ENCODE results near the gene GCM1. TPM values are rescaled to one million over a fixed set of nuclear protein-coding genes. Genes with fewer than 3 reads are reported as not detected.

Gene GCM1
- total and polyA plus RNA-seq, 4 experiments from 2014 or later: 0.11 to 0.15 TPM; not detected in 2

GRCh38 chr6:53179961-53180651 is 31.5 kb upstream of the GCM1 start:
- peaks cover 5 to 7% (median 6%) of the 10 kb centered on the region in 4 donors for H3K4me1 Mint-ChIP-seq
- ChIA-PET CTCF (ENCODE audit: partially characterized antibody) (interaction anchor here (0.7 to 3.5 kb wide), 3 partner anchors 8 to 231 kb away, joined by 3 to 16 read pairs (median 5); no protein-coding TSS in a partner anchor), POLR2A (ENCODE audit: partially characterized antibody) (no interaction called here)
- peak overlapping the region in 6 of 7 donors; percentile 1 to 93 (median 52) for H3K27ac Mint-ChIP-seq
- no peaks in the 10 kb centered on the region for H3K9me3 Mint-ChIP-seq
- peak; percentile 17 to 49 (median 29) for DNase-seq
- no peaks in the 10 kb centered on the region for H3K27me3 Mint-ChIP-seq
- intact Hi-C loops (cut with micrococcal nuclease): no loop called here
- H3K36me3 Mint-ChIP-seq: no peaks in the 10 kb centered on the region
- no peaks in the 10 kb centered on the region for H3K9me3 ChIP-seq (ENCODE audit: control insufficient read depth in 1 of 2, low read length in 2 of 2)
- no peak overlapping the region for H3K4me3 ChIP-seq (ENCODE audit: low read length in 2 of 2)
- no peaks in the 10 kb centered on the region for H3K27me3 ChIP-seq (ENCODE audit: insufficient read depth, low read length)
- H3K27ac ChIP-seq (ENCODE audit: low read depth, low read length): no peak overlapping the region
- H3K4me1 ChIP-seq (ENCODE audit: insufficient read depth, low read length): no peaks in the 10 kb centered on the region
- no peaks in the 10 kb centered on the region for H3K36me3 ChIP-seq (ENCODE audit: insufficient read depth, low read length)
- no peak overlapping the region for H3K4me3 Mint-ChIP-seq

GRCh38 chr6:53178837-53179432 is 30.3 kb upstream of the GCM1 start:
- POLR2A ChIA-PET (ENCODE audit: partially characterized antibody): interaction anchor here (0.5 kb wide), 1 partner anchor 9 kb away, joined by 3 read pairs; no protein-coding TSS in a partner anchor
- H3K4me1 Mint-ChIP-seq: peaks cover 5 to 6% (median 6%) of the 10 kb centered on the region in 4 donors
- H3K4me1 ChIP-seq (ENCODE audit: insufficient read depth, low read length): no peaks in the 10 kb centered on the region
- H3K27ac Mint-ChIP-seq: peak overlapping the region in 2 of 7 donors; percentile 44 to 93
- no peaks in the 10 kb centered on the region for H3K27me3 ChIP-seq (ENCODE audit: insufficient read depth, low read length)
- H3K4me3 ChIP-seq (ENCODE audit: low read length in 2 of 2): no peak overlapping the region
- DNase-seq: no peak
- no peaks in the 10 kb centered on the region for H3K27me3 Mint-ChIP-seq
- intact Hi-C loops (cut with micrococcal nuclease): no loop called here
- CTCF ChIA-PET (ENCODE audit: partially characterized antibody): interaction anchor here (0.7 to 0.9 kb wide), 2 partner anchors 11 to 169 kb away, joined by 3 read pairs; no protein-coding TSS in a partner anchor
- H3K36me3 ChIP-seq (ENCODE audit: insufficient read depth, low read length): no peaks in the 10 kb centered on the region
- H3K36me3 Mint-ChIP-seq: no peaks in the 10 kb centered on the region
- H3K27ac ChIP-seq (ENCODE audit: low read depth, low read length): no peak overlapping the region
- no peaks in the 10 kb centered on the region for H3K9me3 Mint-ChIP-seq
- H3K9me3 ChIP-seq (ENCODE audit: control insufficient read depth in 1 of 2, low read length in 2 of 2): no peaks in the 10 kb centered on the region
- no peak overlapping the region for H3K4me3 Mint-ChIP-seq

DNA sequence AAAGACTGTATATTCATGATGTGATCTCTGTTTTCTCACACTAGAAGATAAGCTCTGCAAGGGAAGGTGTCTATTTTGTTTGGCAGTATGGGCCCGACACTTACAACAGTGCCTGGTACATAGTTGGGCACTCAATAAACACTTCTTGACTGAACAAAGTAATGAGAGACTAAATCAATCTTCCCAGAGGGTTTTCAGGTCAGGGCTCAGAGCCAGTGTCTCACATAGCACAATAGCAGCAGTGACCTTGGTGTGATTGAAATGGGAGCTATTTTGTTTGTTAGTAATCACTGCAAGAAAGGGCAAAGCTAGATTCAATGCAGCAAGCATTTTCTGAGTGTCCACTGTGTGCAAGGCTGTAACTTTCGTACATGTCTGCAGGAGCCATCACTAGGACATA is 26.4 kb upstream of the GCM1 start:
- peak overlapping the region in 1 of 7 donors; percentile 7 for H3K27ac Mint-ChIP-seq

DNA sequence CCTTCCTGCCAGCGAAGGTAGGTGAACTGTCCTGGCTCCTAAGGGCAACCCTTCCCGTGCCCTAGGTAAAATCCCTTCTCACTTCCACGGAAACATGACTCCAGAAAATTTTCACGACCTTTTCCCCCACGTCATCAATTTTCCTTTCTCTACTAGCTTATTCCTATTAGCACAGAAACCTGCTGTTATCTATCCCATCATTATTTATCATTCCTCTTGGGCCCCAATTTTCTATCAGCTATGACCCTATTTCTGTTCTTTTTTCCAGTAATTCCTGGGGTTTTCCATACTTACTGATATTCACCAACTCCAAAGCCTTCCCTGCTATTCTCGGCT is 23.8 kb upstream of the GCM1 start:
- Histone ChIP-seq H3K27ac (ENCODE audit: low read depth, low read length) (no peak overlapping the region), H3K4me3 (ENCODE audit: low read length in 2 of 2) (no peak overlapping the region), H3K4me1 (ENCODE audit: insufficient read depth, low read length) (no peaks in the 10 kb centered on the region), H3K36me3 (ENCODE audit: insufficient read depth, low read length) (no peaks in the 10 kb centered on the region), H3K9me3 (ENCODE audit: control insufficient read depth in 1 of 2, low read length in 2 of 2) (no peaks in the 10 kb centered on the region), H3K27me3 (ENCODE audit: insufficient read depth, low read length) (no peaks in the 10 kb centered on the region)
- Mint-ChIP-seq H3K4me1 (no peaks in the 10 kb centered on the region), H3K36me3 (no peaks in the 10 kb centered on the region), H3K4me3 (no peak overlapping the region), H3K27me3 (no peaks in the 10 kb centered on the region), H3K9me3 (no peaks in the 10 kb centered on the region), H3K27ac (no peak overlapping the region)
- no peak for DNase-seq
- intact Hi-C loops (cut with micrococcal nuclease): loop anchor here (1.0 to 2.0 kb wide), 6 partner anchors 118 to 479 kb away; no protein-coding TSS in a partner anchor
- ChIA-PET POLR2A (ENCODE audit: partially characterized antibody) (interaction anchor here (0.7 to 2.0 kb wide), 3 partner anchors 175 to 264 kb away, joined by 3 to 6 read pairs (median 5); no protein-coding TSS in a partner anchor), CTCF (ENCODE audit: partially characterized antibody) (interaction anchor here (0.7 to 11.0 kb wide), 49 partner anchors 9 to 556 kb away, joined by 3 to 202 read pairs (median 4); partner anchors contain the start of gene ELOVL5)

More for the DNA sequence above, 26.4 kb upstream of the GCM1 start:
- CTCF ChIA-PET (ENCODE audit: partially characterized antibody): interaction anchor here (0.6 to 11.0 kb wide), 6 partner anchors 100 to 317 kb away, joined by 3 to 202 read pairs (median 62); no protein-coding TSS in a partner anchor
- H3K9me3 ChIP-seq (ENCODE audit: control insufficient read depth in 1 of 2, low read length in 2 of 2): no peaks in the 10 kb centered on the region
- no peaks in the 10 kb centered on the region for H3K27me3 Mint-ChIP-seq
- H3K9me3 Mint-ChIP-seq: no peaks in the 10 kb centered on the region
- no peak overlapping the region for H3K27ac ChIP-seq (ENCODE audit: low read depth, low read length)
- no peaks in the 10 kb centered on the region for H3K36me3 Mint-ChIP-seq
- H3K36me3 ChIP-seq (ENCODE audit: insufficient read depth, low read length): no peaks in the 10 kb centered on the region
- no peak for DNase-seq
- H3K4me1 ChIP-seq (ENCODE audit: insufficient read depth, low read length): no peaks in the 10 kb centered on the region
- POLR2A ChIA-PET (ENCODE audit: partially characterized antibody): no interaction called here
- no peaks in the 10 kb centered on the region for H3K27me3 ChIP-seq (ENCODE audit: insufficient read depth, low read length)
- H3K4me3 Mint-ChIP-seq: no peak overlapping the region
- intact Hi-C loops (cut with micrococcal nuclease): no loop called here
- H3K4me3 ChIP-seq (ENCODE audit: low read length in 2 of 2): no peak overlapping the region
- H3K4me1 Mint-ChIP-seq: peaks cover 2 to 3% (median 2%) of the 10 kb centered on the region in 4 donors

DNA sequence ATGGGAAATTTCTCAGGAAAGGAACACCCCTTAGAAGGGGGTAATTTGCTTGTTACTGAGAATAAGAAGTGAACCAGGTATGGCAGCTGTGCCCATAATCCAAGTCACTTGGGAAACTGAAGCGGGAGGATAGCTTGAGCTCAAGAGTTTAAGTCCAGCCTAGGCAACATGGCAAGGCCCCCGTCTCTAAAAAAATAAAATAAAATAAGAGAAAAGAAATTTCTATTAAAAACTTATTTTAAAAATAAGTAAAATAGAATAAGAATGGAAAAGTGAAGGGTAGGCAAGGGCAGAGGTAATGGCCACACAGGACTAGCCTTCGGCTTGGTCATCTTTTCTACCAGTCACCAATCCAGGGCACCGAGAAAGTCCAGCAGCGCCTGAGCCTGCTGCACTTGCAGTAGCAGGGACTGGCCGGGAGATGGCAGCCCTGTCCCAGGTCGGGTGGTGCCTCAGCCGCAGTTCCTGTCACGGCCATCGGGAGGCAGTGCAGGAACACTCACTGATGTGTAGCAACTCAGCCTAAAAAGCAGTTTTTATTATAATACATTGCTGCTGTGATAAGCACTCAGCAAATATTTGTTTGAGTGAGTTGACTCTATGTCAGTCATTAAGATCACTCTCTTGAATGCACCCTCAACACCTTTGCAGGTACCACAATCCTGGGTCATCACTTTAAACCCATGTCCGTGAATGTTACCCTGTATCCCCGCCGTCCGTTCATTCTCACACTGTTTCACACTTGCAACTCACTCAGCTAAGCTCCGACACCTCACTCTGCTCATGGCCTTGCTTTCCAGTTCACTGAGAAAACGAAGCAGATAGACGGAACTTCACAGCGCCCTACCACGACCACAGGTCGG is 23.2 kb upstream of the GCM1 start:
- H3K36me3 Mint-ChIP-seq: no peaks in the 10 kb centered on the region
- Histone ChIP-seq H3K36me3 (ENCODE audit: insufficient read depth, low read length) (no peaks in the 10 kb centered on the region), H3K4me1 (ENCODE audit: insufficient read depth, low read length) (no peaks in the 10 kb centered on the region), H3K4me3 (ENCODE audit: low read length in 2 of 2) (no peak overlapping the region), H3K27ac (ENCODE audit: low read depth, low read length) (no peak overlapping the region), H3K27me3 (ENCODE audit: insufficient read depth, low read length) (no peaks in the 10 kb centered on the region), H3K9me3 (ENCODE audit: control insufficient read depth in 1 of 2, low read length in 2 of 2) (no peaks in the 10 kb centered on the region)
- H3K9me3 Mint-ChIP-seq: no peaks in the 10 kb centered on the region
- CTCF ChIA-PET (ENCODE audit: partially characterized antibody): interaction anchor here (0.7 to 11.0 kb wide), 52 partner anchors 9 to 557 kb away, joined by 3 to 202 read pairs (median 4); no protein-coding TSS in a partner anchor
- POLR2A ChIA-PET (ENCODE audit: partially characterized antibody): interaction anchor here (0.7 to 2.0 kb wide), 3 partner anchors 176 to 265 kb away, joined by 3 to 6 read pairs (median 5); no protein-coding TSS in a partner anchor
- no peak overlapping the region for H3K4me3 Mint-ChIP-seq
- intact Hi-C loops (cut with micrococcal nuclease): loop anchor here (1.0 to 2.0 kb wide), 7 partner anchors 119 to 556 kb away; no protein-coding TSS in a partner anchor
- no peaks in the 10 kb centered on the region for H3K27me3 Mint-ChIP-seq
- no peaks in the 10 kb centered on the region for H3K4me1 Mint-ChIP-seq
- no peak overlapping the region for H3K27ac Mint-ChIP-seq
- peak; percentile 83 to 90 (median 85) for DNase-seq

- no peaks in the 10 kb centered on the region for H3K27me3 Mint-ChIP-seq
These were observed 20.1 kb upstream of the GCM1 start for GRCh38 chr6:53168516-53169267.

More at GRCh38 chr6:53168516-53169267, 20.1 kb upstream of the GCM1 start:
- Mint-ChIP-seq H3K27ac (no peak overlapping the region), H3K4me1 (no peaks in the 10 kb centered on the region), H3K9me3 (no peaks in the 10 kb centered on the region), H3K4me3 (no peak overlapping the region), H3K36me3 (no peaks in the 10 kb centered on the region)
- no peaks in the 10 kb centered on the region for H3K9me3 ChIP-seq (ENCODE audit: control insufficient read depth in 1 of 2, low read length in 2 of 2)
- H3K4me3 ChIP-seq (ENCODE audit: low read length in 2 of 2): no peak overlapping the region
- ChIA-PET CTCF (ENCODE audit: partially characterized antibody) (interaction anchor here (0.6 to 11.0 kb wide), 8 partner anchors 11 to 326 kb away, joined by 3 to 202 read pairs (median 4); no protein-coding TSS in a partner anchor), POLR2A (ENCODE audit: partially characterized antibody) (no interaction called here)
- no peaks in the 10 kb centered on the region for H3K4me1 ChIP-seq (ENCODE audit: insufficient read depth, low read length)
- H3K36me3 ChIP-seq (ENCODE audit: insufficient read depth, low read length): no peaks in the 10 kb centered on the region
- H3K27me3 ChIP-seq (ENCODE audit: insufficient read depth, low read length): no peaks in the 10 kb centered on the region
- intact Hi-C loops (cut with micrococcal nuclease): no loop called here
- DNase-seq: no peak
- H3K27ac ChIP-seq (ENCODE audit: low read depth, low read length): no peak overlapping the region

All from CD4-positive, alpha-beta memory T cell (primary cell).